H1 (cell line): ENCODE results near the gene DAPK1.

Experiments used
- CBX8 ChIP-seq: fragments of 300-800, 300-1000 bp; sonication (generic); IDR thresholded peaks from 2 replicates; pipeline ENCODE4 v1.7.1; 2016; ENCODE audit warnings: low read depth, low read length, borderline replicate concordance
- CHD2 ChIP-seq: IDR thresholded peaks from 2 replicates; pipeline ENCODE4 v1.6.1; 2012; ENCODE audit warnings: low read length, improper control_type of control experiment
- CTCF ChIP-seq, 3 experiments: IDR thresholded peaks; 1 replicate in 2 of 3; 2 replicates in 1 of 3; pipeline versions ENCODE4 v1.5.1 to v1.6.1; 2011; ENCODE audit warnings: low read length in 3 of 3, mild to moderate bottlenecking in 3 of 3, inconsistent platforms in 2 of 3, low read depth in 1 of 3, moderate library complexity in 1 of 3; ENCODE audit not compliant: insufficient read depth in 1 of 3; ENCODE audit errors: control extremely low read depth in 1 of 3
- FOSL1 ChIP-seq: IDR thresholded peaks from 2 replicates; pipeline ENCODE4 v1.6.1; 2011; ENCODE audit warnings: mild to moderate bottlenecking, low read depth, low read length, moderate library complexity; ENCODE audit not compliant: insufficient read depth
- MAX ChIP-seq: IDR thresholded peaks from 2 replicates; pipeline ENCODE4 v1.6.1; 2012; ENCODE audit warnings: inconsistent platforms
- POLR2A ChIP-seq, 2 experiments: IDR thresholded peaks; 1 replicate in 1 of 2; 2 replicates in 1 of 2; pipeline ENCODE4 v1.6.1; 2011; ENCODE audit warnings: low read depth in 2 of 2, low read length in 2 of 2, mild to moderate bottlenecking in 2 of 2; ENCODE audit errors: control extremely low read depth in 1 of 2
- RFX5 ChIP-seq: IDR thresholded peaks from 2 replicates; pipeline ENCODE4 v1.6.1; 2011; ENCODE audit warnings: low read depth, low read length, improper control_type of control experiment, borderline replicate concordance
- RXRA ChIP-seq: IDR thresholded peaks from 2 replicates; pipeline ENCODE4 v1.6.1; 2011; ENCODE audit warnings: low read depth, mild to moderate bottlenecking, low read length, moderate library complexity; ENCODE audit not compliant: insufficient read depth
- SIX5 ChIP-seq: IDR thresholded peaks from 2 replicates; pipeline ENCODE4 v1.6.1; 2011; ENCODE audit warnings: mild to moderate bottlenecking, low read depth, low read length
- SRF ChIP-seq: IDR thresholded peaks from 2 replicates; pipeline ENCODE4 v1.6.1; 2011; ENCODE audit warnings: mild to moderate bottlenecking, low read depth, low read length, moderate library complexity
- USF2 ChIP-seq: IDR thresholded peaks from 2 replicates; pipeline ENCODE4 v1.6.1; 2011; ENCODE audit warnings: low read length, improper control_type of control experiment
- ZNF274 ChIP-seq: IDR thresholded peaks from 2 replicates; pipeline ENCODE4 v1.7.0; 2012; ENCODE audit warnings: low read length, borderline replicate concordance; ENCODE audit errors: extremely low read depth

GRCh38 chr9:87657893-87658292 is 160.2 kb downstream of the DAPK1 start:
- TF ChIP-seq CTCF (IDR thresholded peaks at IDR 0.05; ENCODE audit: control extremely low read depth in 1 of 3, insufficient read depth in 1 of 3, low read depth in 1 of 3, low read length in 3 of 3), result no peak
- no peak for TF ChIP-seq RFX5
- no peak for TF ChIP-seq ZNF274
- no peak for TF ChIP-seq POLR2A (IDR thresholded peaks at IDR 0.05; ENCODE audit: control extremely low read depth in 1 of 2, low read depth in 2 of 2, low read length in 2 of 2)
- TF ChIP-seq FOSL1, result no peak
- no peak for TF ChIP-seq CHD2
- TF ChIP-seq MAX, result no peak
- no peak for TF ChIP-seq SIX5
- no peak for TF ChIP-seq RXRA
- no peak for TF ChIP-seq USF2
- TF ChIP-seq SRF, result no peak
- no peak for TF ChIP-seq CBX8
